Smooth muscle cell (in vitro differentiated cells): ENCODE data around the gene MON1B. TPM values are rescaled to one million over a fixed set of nuclear protein-coding genes. Genes with fewer than 3 reads are reported as not detected.

Experiments used
- DNase-seq: peaks from one replicate; lab custom pipeline; 2025; ENCODE audit not compliant: unreplicated experiment; lab: John Stamatoyannopoulos, UW
- H2AFZ ChIP-seq: fragments of 200-600 bp; sonication (generic); 2 replicates; pipeline ENCODE4 v1.6.0; 2016; ENCODE audit warnings: antibody characterized with exemption, low read depth, mild to moderate bottlenecking
- H3F3A ChIP-seq: fragments of 200-600 bp; sonication (generic); 2 replicates; pipeline ENCODE4 v1.6.0; 2017; ENCODE audit warnings: antibody characterized with exemption, low read depth
- H3K27ac ChIP-seq: fragments of 200-600 bp; sonication (generic); 2 replicates; pipeline ENCODE4 v1.5.1; 2016; ENCODE audit warnings: low read depth, mild to moderate bottlenecking
- H3K27me3 ChIP-seq: fragments of 200-600 bp; sonication (generic); 2 replicates; pipeline ENCODE4 v1.6.1; 2016; ENCODE audit warnings: low read depth, mild to moderate bottlenecking
- H3K36me3 ChIP-seq: fragments of 200-600 bp; sonication (generic); 2 replicates; pipeline ENCODE4 v1.5.1; 2016; ENCODE audit warnings: low read depth
- H3K4me1 ChIP-seq: fragments of 200-600 bp; sonication (generic); 2 replicates; pipeline ENCODE4 v1.5.1; 2016; ENCODE audit warnings: low read depth
- H3K4me2 ChIP-seq: fragments of 200-600 bp; sonication (generic); 2 replicates; pipeline ENCODE4 v1.6.0; 2016; ENCODE audit warnings: mild to moderate bottlenecking
- H3K4me3 ChIP-seq: fragments of 200-600 bp; sonication (generic); 2 replicates; pipeline ENCODE4 v1.5.1; 2016; ENCODE audit warnings: mild to moderate bottlenecking
- H3K79me2 ChIP-seq: fragments of 200-600 bp; sonication (generic); 2 replicates; pipeline ENCODE4 v1.6.0; 2016; ENCODE audit warnings: low read depth, mild to moderate bottlenecking
- H3K9ac ChIP-seq: fragments of 200-600 bp; sonication (generic); 2 replicates; pipeline ENCODE4 v1.6.0; 2016; ENCODE audit warnings: low read depth
- H3K9me3 ChIP-seq: fragments of 200-600 bp; sonication (generic); replicated peaks from 2 replicates; pipeline ENCODE4 v1.5.1; 2016; ENCODE audit warnings: low read depth
- H4K20me1 ChIP-seq: fragments of 200-600 bp; sonication (generic); 2 replicates; pipeline ENCODE4 v1.6.0; 2016; ENCODE audit warnings: low read depth
- WGBS: methylation state at CpG from one replicate; pipeline ENCODE4 v1.1.7; 2016; ENCODE audit warnings: low lambda C conversion rate; 5-methylcytosine and 5-hydroxymethylcytosine counted together
- polyA plus RNA-seq: library from polyadenylated mRNA; unstranded; fragments of >200 nt; fragmentation: Nextera tagmentation; extraction: Ambion mirVana; gene quantifications from 2 replicates; pipeline ENCODE4 v1.2.1, GENCODE V29; 2016
- total RNA-seq: library from RNA; depleted of rRNA; stranded (reverse); fragments of >200 nt; gene quantifications from 2 replicates; pipeline ENCODE4 v1.2.3, GENCODE V29; 2014
- TF ChIP-seq, protein P1 (sequence below): fragments of 200-600 bp; sonication (generic); IDR thresholded peaks from 2 replicates; pipeline ENCODE4 v1.5.1; 2017; ENCODE audit warnings: borderline replicate concordance, mild to moderate bottlenecking, antibody characterized with exemption; ENCODE audit not compliant: insufficient read depth, poor library complexity, severe bottlenecking

Gene MON1B
- total and polyA plus RNA-seq, 2 experiments from 2014 or later = 8.0 to 20.9 TPM

DNA sequence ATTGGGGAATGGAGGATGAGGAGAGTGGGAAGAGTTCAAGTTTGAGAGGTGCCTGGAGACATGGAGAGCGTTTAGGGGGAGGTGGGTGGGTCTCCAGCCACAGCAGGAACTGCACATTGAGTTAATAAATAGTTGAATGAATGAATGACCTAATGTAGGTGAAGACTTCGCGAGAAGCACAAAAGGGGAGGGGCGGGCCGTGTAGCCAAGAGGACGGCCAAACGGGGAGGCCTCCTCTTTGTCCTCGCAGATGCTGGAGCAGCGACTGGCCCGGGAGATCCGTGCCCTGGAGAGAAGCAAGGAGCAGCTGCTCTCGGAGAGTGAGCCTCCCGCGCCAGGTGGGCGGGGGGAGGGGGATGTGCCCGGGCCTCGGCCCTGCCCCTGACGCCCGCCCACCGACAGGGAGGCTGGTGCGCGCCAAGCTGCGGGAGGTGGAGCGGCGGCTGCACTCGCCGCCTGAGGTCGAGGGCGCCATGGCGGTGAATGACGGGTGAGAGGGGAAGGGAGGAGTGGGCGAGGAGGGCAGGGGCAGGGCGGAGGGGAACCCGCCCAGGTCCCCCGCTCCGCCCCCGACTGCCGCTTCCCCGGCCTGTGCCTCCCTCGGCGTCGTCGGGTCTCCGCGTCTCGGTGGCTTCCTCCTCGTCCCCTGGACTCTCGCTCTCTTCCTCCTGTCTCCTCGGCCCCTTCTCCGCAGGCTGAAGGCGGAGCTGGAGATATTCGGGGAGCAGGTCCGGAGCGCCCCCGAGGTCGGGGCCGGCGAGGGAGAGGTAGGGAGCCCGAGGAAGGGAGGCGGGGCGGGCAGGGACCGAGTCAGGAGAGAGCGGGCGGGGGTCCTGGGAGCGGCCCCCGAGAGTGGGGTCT is 21.1 kb downstream of the MON1B start:
- H3K27ac ChIP-seq = peak overlapping the region; percentile 26
- no peaks in the 10 kb centered on the region for H3K79me2 ChIP-seq
- H2AFZ ChIP-seq = peak overlapping the region; percentile 99
- no peaks in the 10 kb centered on the region for H3K4me1 ChIP-seq
- peak overlapping the region; percentile 87 for H3K4me3 ChIP-seq
- peak overlapping the region; percentile 46 for H3K9ac ChIP-seq
- H3K9me3 ChIP-seq = no peaks in the 10 kb centered on the region
- no peaks in the 10 kb centered on the region for H4K20me1 ChIP-seq
- peak overlapping the region; percentile 96 for H3K4me2 ChIP-seq
- no peak for DNase-seq
- WGBS = 6% methylated on average over 16 of the region's 66 CpGs
- TF ChIP-seq, protein P1, sequence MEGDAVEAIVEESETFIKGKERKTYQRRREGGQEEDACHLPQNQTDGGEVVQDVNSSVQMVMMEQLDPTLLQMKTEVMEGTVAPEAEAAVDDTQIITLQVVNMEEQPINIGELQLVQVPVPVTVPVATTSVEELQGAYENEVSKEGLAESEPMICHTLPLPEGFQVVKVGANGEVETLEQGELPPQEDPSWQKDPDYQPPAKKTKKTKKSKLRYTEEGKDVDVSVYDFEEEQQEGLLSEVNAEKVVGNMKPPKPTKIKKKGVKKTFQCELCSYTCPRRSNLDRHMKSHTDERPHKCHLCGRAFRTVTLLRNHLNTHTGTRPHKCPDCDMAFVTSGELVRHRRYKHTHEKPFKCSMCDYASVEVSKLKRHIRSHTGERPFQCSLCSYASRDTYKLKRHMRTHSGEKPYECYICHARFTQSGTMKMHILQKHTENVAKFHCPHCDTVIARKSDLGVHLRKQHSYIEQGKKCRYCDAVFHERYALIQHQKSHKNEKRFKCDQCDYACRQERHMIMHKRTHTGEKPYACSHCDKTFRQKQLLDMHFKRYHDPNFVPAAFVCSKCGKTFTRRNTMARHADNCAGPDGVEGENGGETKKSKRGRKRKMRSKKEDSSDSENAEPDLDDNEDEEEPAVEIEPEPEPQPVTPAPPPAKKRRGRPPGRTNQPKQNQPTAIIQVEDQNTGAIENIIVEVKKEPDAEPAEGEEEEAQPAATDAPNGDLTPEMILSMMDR = no peak
- H3K36me3 ChIP-seq = no peaks in the 10 kb centered on the region
- peaks cover 7% of the 10 kb centered on the region for H3F3A ChIP-seq
- no peaks in the 10 kb centered on the region for H3K27me3 ChIP-seq

DNA sequence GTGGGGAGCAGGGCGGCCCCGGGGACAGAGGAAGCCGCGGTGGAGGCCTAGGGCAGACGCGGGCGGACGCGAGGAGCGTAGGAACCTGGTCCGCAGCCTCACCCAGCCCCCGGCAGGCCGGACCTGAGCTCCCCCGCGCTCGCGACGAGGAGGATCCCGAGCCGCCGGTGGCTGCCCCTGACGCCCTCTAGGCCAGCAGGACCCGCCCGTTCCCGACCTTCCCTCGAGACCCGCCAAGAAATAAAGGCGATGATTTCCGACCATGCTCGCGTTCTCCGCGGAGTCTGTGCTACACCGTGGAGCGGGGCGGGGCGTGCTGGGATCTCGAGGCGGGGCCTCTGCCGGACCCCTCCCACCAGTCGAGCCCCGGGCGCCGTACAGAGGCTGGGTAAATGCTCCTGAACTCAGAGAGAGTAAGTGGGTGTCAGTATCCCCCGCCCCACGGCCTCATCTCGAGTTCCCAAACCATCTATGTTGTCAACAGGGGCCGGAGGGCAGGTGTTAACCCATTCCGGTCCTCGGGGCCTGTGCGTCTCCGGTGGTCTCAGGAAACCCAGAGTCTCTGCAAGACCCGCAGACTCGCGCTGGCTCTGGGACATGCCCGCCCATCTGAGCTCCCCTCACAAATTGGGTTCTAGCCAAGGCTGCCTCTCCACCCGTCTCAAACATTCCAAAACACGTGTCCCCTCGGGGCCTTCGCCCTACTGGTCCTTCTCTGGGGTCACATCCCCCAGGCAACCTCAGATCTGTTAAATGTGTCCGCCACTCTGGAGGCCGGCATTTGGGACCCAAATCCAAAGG is 22.0 kb downstream of the MON1B start:
- H3K4me2 ChIP-seq = peak overlapping the region; percentile 96
- peak overlapping the region; percentile 46 for H3K9ac ChIP-seq
- peak overlapping the region; percentile 99 for H2AFZ ChIP-seq
- H3F3A ChIP-seq = peaks cover 7% of the 10 kb centered on the region
- H3K27ac ChIP-seq = peak overlapping the region; percentile 26
- 40% methylated on average over 34 of the region's 62 CpGs for WGBS
- no peaks in the 10 kb centered on the region for H3K4me1 ChIP-seq
- no peaks in the 10 kb centered on the region for H3K79me2 ChIP-seq
- H3K4me3 ChIP-seq = peak overlapping the region; percentile 87
- H3K36me3 ChIP-seq = no peaks in the 10 kb centered on the region
- TF ChIP-seq, protein P1 = no peak
- H3K27me3 ChIP-seq = no peaks in the 10 kb centered on the region
- no peaks in the 10 kb centered on the region for H3K9me3 ChIP-seq
- no peak for DNase-seq
- H4K20me1 ChIP-seq = no peaks in the 10 kb centered on the region

DNA sequence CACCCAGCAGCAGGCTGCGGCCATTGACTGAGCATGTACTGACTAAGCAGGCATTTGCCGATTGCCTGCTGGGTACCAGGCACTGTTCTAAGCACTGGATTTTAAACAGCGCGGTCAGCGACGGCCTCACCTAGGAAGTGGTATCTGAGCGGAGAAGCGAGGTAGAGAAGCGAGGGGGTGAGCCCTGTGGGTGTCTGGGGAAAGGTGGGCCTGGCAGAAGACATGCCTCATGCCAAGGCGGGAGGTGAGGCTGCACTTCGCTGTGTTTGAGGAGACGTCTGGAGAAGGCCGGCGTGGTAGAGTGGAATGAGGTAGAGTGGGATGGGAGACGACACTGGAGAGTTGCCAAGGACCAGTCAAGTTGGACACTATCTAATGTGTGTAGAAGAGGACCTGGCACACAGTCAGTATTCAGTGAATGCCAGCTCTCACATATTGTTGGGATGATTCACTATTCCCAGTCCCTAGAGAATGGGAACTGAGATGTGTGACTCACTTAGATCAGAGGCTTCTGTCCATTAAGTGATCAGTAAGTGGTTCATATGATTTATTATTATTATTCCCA is 22.6 kb downstream of the MON1B start:
- no peaks in the 10 kb centered on the region for H3K9me3 ChIP-seq
- H3K4me3 ChIP-seq = no peak overlapping the region
- H3K27ac ChIP-seq = no peak overlapping the region
- H3F3A ChIP-seq = peaks cover 7% of the 10 kb centered on the region
- no peaks in the 10 kb centered on the region for H4K20me1 ChIP-seq
- 83% methylated on average over 15 of the region's 15 CpGs for WGBS
- TF ChIP-seq, protein P1 = no peak
- no peaks in the 10 kb centered on the region for H3K36me3 ChIP-seq
- H3K4me2 ChIP-seq = peak overlapping the region; percentile 31
- no peak overlapping the region for H2AFZ ChIP-seq
- no peaks in the 10 kb centered on the region for H3K27me3 ChIP-seq
- no peak for DNase-seq
- H3K4me1 ChIP-seq = no peaks in the 10 kb centered on the region
- no peak overlapping the region for H3K9ac ChIP-seq
- no peaks in the 10 kb centered on the region for H3K79me2 ChIP-seq
